Measurements from ENCODE around the gene COMTD1. TPM values are rescaled to one million over a fixed set of nuclear protein-coding genes. Genes with fewer than 3 reads are reported as not detected.
A peak's percentile ranks its signal among the peaks of the same experiment; 100 is the strongest.

The COMTD1 gene
- total and polyA plus RNA-seq, 2 of the 13 experiments (the other 11 are each of a cell fraction or from before 2014, with no cell fraction given) = 11.8 to 18.4 TPM

DNA sequence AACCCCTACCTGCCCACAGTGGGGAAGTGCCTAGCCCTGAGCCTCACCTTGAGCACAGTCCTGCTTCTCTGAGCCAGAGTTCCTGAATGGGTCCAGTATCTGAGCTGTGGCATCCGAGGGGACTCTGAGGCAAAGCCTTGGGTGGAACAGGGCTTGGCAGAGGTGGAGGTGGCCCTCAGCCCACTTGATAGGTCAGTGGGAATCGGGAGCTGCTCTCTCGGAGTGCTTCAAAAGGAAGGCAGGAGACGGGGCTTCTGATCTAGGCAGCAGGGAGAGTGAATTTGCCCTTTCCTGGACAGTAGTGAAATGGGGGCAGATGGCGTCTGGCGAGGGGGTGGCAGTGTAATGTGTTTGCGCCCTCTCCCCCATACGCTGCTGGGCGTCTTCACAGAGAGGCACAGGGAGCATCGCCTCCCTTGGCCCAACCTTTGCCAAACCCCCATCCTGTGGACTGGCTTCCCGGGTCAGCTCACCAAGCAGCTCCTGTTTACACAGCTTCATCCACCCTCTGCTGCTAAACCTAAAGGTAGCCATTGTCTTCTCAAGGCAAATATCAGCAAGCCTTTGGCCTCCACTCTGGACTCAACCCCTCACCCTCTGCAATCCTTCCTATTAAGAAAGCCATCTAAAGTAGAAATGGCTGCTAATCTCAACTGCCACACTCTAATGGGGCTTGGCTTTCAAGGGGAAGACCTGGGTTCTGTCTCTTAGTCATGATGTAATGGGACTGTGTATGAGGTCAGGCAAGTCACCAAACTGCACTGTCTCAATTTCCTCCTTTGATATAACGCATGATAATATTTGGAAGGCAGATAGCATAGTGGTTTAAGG is 46.3 kb downstream of the COMTD1 start (continued):
- TF ChIP-seq GABPA (IDR thresholded peaks at IDR 0.05; ENCODE audit: low read depth, low read length) (no peak), GABPA (CRISPR knock-in tag; IDR thresholded peaks at IDR 0.05; ENCODE audit: low read depth) (no peak), ARNT2 (CRISPR knock-in tag; IDR thresholded peaks at IDR 0.05; ENCODE audit: low read depth) (no peak), PCBP2 (optimal IDR thresholded peaks at IDR 0.05; ENCODE audit: low read depth, low read length, poor library complexity, severe bottlenecking) (no peak), ZNF263 (CRISPR knock-in tag; IDR thresholded peaks at IDR 0.05) (peak; percentile 55), GTF2F1 (IDR thresholded peaks at IDR 0.05; ENCODE audit: low read length) (no peak), HMG20A (CRISPR knock-in tag; IDR thresholded peaks at IDR 0.05; ENCODE audit: borderline replicate concordance) (no peak), MEF2D (CRISPR knock-in tag; IDR thresholded peaks at IDR 0.05) (no peak), POLR2A (IDR thresholded peaks at IDR 0.05; ENCODE audit: insufficient read depth in 1 of 2, low read depth in 2 of 2, low read length in 2 of 2) (no peak), ZNF883 (CRISPR knock-in tag; IDR thresholded peaks at IDR 0.05; ENCODE audit: not compliant biosample characterization) (peak; percentile 27), POGZ (CRISPR knock-in tag; IDR thresholded peaks at IDR 0.05) (peak; percentile 51; the same call in 1 of the 2 replicates), HOXA3 (CRISPR knock-in tag; IDR thresholded peaks at IDR 0.05) (peak; percentile 66), MED1 (CRISPR knock-in tag; IDR thresholded peaks at IDR 0.05) (0 out of 2 replicates have a peak, but pooled peaks have one; percentile 26), RXRB (CRISPR knock-in tag; IDR thresholded peaks at IDR 0.05; ENCODE audit: borderline replicate concordance) (peak; percentile 38; the same call in 1 of the 2 replicates), SAP130 (CRISPR knock-in tag; IDR thresholded peaks at IDR 0.05; ENCODE audit: low read depth) (peak; percentile 38; the same call in 1 of the 2 replicates), PHF21A (CRISPR knock-in tag; IDR thresholded peaks at IDR 0.05) (peak; percentile 37; the same call in 1 of the 2 replicates)
- TF ChIP-seq, protein P1, sequence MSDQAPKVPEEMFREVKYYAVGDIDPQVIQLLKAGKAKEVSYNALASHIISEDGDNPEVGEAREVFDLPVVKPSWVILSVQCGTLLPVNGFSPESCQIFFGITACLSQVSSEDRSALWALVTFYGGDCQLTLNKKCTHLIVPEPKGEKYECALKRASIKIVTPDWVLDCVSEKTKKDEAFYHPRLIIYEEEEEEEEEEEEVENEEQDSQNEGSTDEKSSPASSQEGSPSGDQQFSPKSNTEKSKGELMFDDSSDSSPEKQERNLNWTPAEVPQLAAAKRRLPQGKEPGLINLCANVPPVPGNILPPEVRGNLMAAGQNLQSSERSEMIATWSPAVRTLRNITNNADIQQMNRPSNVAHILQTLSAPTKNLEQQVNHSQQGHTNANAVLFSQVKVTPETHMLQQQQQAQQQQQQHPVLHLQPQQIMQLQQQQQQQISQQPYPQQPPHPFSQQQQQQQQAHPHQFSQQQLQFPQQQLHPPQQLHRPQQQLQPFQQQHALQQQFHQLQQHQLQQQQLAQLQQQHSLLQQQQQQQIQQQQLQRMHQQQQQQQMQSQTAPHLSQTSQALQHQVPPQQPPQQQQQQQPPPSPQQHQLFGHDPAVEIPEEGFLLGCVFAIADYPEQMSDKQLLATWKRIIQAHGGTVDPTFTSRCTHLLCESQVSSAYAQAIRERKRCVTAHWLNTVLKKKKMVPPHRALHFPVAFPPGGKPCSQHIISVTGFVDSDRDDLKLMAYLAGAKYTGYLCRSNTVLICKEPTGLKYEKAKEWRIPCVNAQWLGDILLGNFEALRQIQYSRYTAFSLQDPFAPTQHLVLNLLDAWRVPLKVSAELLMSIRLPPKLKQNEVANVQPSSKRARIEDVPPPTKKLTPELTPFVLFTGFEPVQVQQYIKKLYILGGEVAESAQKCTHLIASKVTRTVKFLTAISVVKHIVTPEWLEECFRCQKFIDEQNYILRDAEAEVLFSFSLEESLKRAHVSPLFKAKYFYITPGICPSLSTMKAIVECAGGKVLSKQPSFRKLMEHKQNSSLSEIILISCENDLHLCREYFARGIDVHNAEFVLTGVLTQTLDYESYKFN (CRISPR knock-in tag; conservative IDR thresholded peaks at IDR 0.05) = peak; percentile 50; the same call in 1 of the 2 replicates
- TF ChIP-seq, protein P2, sequence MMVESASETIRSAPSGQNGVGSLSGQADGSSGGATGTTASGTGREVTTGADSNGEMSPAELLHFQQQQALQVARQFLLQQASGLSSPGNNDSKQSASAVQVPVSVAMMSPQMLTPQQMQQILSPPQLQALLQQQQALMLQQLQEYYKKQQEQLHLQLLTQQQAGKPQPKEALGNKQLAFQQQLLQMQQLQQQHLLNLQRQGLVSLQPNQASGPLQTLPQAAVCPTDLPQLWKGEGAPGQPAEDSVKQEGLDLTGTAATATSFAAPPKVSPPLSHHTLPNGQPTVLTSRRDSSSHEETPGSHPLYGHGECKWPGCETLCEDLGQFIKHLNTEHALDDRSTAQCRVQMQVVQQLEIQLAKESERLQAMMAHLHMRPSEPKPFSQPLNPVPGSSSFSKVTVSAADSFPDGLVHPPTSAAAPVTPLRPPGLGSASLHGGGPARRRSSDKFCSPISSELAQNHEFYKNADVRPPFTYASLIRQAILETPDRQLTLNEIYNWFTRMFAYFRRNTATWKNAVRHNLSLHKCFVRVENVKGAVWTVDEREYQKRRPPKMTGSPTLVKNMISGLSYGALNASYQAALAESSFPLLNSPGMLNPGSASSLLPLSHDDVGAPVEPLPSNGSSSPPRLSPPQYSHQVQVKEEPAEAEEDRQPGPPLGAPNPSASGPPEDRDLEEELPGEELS (CRISPR knock-in tag; IDR thresholded peaks at IDR 0.05) = peak; percentile 64
- TF ChIP-seq, protein P3, sequence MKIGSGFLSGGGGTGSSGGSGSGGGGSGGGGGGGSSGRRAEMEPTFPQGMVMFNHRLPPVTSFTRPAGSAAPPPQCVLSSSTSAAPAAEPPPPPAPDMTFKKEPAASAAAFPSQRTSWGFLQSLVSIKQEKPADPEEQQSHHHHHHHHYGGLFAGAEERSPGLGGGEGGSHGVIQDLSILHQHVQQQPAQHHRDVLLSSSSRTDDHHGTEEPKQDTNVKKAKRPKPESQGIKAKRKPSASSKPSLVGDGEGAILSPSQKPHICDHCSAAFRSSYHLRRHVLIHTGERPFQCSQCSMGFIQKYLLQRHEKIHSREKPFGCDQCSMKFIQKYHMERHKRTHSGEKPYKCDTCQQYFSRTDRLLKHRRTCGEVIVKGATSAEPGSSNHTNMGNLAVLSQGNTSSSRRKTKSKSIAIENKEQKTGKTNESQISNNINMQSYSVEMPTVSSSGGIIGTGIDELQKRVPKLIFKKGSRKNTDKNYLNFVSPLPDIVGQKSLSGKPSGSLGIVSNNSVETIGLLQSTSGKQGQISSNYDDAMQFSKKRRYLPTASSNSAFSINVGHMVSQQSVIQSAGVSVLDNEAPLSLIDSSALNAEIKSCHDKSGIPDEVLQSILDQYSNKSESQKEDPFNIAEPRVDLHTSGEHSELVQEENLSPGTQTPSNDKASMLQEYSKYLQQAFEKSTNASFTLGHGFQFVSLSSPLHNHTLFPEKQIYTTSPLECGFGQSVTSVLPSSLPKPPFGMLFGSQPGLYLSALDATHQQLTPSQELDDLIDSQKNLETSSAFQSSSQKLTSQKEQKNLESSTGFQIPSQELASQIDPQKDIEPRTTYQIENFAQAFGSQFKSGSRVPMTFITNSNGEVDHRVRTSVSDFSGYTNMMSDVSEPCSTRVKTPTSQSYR (CRISPR knock-in tag; IDR thresholded peaks at IDR 0.05; ENCODE audit: borderline replicate concordance) = peak; percentile 23; the same call in 1 of the 2 replicates
- TF ChIP-seq, protein P4, sequence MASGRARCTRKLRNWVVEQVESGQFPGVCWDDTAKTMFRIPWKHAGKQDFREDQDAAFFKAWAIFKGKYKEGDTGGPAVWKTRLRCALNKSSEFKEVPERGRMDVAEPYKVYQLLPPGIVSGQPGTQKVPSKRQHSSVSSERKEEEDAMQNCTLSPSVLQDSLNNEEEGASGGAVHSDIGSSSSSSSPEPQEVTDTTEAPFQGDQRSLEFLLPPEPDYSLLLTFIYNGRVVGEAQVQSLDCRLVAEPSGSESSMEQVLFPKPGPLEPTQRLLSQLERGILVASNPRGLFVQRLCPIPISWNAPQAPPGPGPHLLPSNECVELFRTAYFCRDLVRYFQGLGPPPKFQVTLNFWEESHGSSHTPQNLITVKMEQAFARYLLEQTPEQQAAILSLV (CRISPR knock-in tag; IDR thresholded peaks at IDR 0.05; ENCODE audit: borderline replicate concordance) = 0 out of 2 replicates have a peak, but pooled peaks have one; percentile 37
